CD4-positive, alpha-beta memory T cell (primary cell): Measurements from ENCODE around the gene CCDC68. TPM values are rescaled to one million over a fixed set of nuclear protein-coding genes. Genes with fewer than 3 reads are reported as not detected.
"Not testable (repeated sequence)": the region's sequence is repeated elsewhere in the genome, so short reads cannot be mapped to it uniquely, and the experiment has no call there.

ENCODE experiments used
- CTCF ChIA-PET: fragments of 350-600 bp; sonication (Branson Sonifier 250); formaldehyde crosslinking; loops from one replicate; lab custom pipeline; 2021; ENCODE audit warnings: inconsistent platforms; ENCODE audit not compliant: partially characterized antibody; lab: Charles Lee
- POLR2A ChIA-PET: fragments of 350-600 bp; sonication (Branson Sonifier 250); formaldehyde crosslinking; loops from one replicate; lab custom pipeline; 2021; ENCODE audit not compliant: partially characterized antibody; lab: Charles Lee
- DNase-seq, 5 donors: peaks; one replicate each; pipeline versions ENCODE4 v3.0.0 to v3.0.0-alpha.2; 2020 to 2022; ENCODE audit warnings: mixed read lengths in 1 of 5
- H3K27ac ChIP-seq: one replicate; pipeline ENCODE4 v1.7.0; 2013; ENCODE audit warnings: low read depth, low read length
- H3K27me3 ChIP-seq: 2 replicates; pipeline ENCODE4 v1.7.0; 2013; ENCODE audit warnings: mild to moderate bottlenecking, low read length, moderate library complexity; ENCODE audit not compliant: insufficient read depth
- H3K36me3 ChIP-seq: 2 replicates; pipeline ENCODE4 v1.7.0; 2013; ENCODE audit warnings: mild to moderate bottlenecking, low read length, moderate library complexity; ENCODE audit not compliant: insufficient read depth
- H3K4me1 ChIP-seq: 2 replicates; pipeline ENCODE4 v1.7.0; 2013; ENCODE audit warnings: mild to moderate bottlenecking, low read length, moderate library complexity; ENCODE audit not compliant: insufficient read depth
- H3K4me3 ChIP-seq, 2 donors: one replicate each; pipeline ENCODE4 v1.7.0; 2013; ENCODE audit warnings: low read length in 2 of 2, mild to moderate bottlenecking in 1 of 2
- H3K9me3 ChIP-seq, 2 donors: one replicate each; pipeline ENCODE4 v1.7.0; 2013; ENCODE audit warnings: low read length in 2 of 2, control low read depth in 1 of 2; ENCODE audit not compliant: control insufficient read depth in 1 of 2
- H3K27ac Mint-ChIP-seq, 7 donors: one replicate each; pipeline ENCODE4 v1.8.0; 2020 to 2021; ENCODE audit warnings: mixed read lengths in 7 of 7, mild to moderate bottlenecking in 6 of 7, inconsistent platforms in 3 of 7, moderate library complexity in 3 of 7
- H3K27me3 Mint-ChIP-seq, 2 donors: one replicate each; pipeline ENCODE4 v1.8.0; 2020 to 2021; ENCODE audit warnings: mixed read lengths in 2 of 2
- H3K36me3 Mint-ChIP-seq, 2 donors: one replicate each; pipeline ENCODE4 v1.8.0; 2020 to 2021; ENCODE audit warnings: mixed read lengths in 2 of 2, inconsistent platforms in 1 of 2, mild to moderate bottlenecking in 1 of 2
- H3K4me1 Mint-ChIP-seq, 4 donors: one replicate each; pipeline ENCODE4 v1.8.0; 2020 to 2021; ENCODE audit warnings: mixed read lengths in 4 of 4, mild to moderate bottlenecking in 1 of 4
- H3K4me3 Mint-ChIP-seq, 8 donors: one replicate each; pipeline ENCODE4 v1.8.0; 2020 to 2021; ENCODE audit warnings: mixed read lengths in 8 of 8, mild to moderate bottlenecking in 7 of 8, moderate library complexity in 6 of 8, inconsistent platforms in 3 of 8
- H3K9me3 Mint-ChIP-seq, 8 donors: one replicate each; pipeline ENCODE4 v1.8.0; 2020 to 2021; ENCODE audit warnings: mixed read lengths in 8 of 8, mild to moderate bottlenecking in 5 of 8, inconsistent platforms in 3 of 8, moderate library complexity in 1 of 8
- intact Hi-C: fragments of 100-400 bp; cut with micrococcal nuclease; formaldehyde crosslinking; loops from one replicate; pipeline ENCODE4 v1.15.1; 2023
- polyA plus RNA-seq, 2 donors: library from polyadenylated mRNA; unstranded; fragments of 300-500 nt; fragmentation: Illumina TruSeq; gene quantifications; one replicate each; pipeline ENCODE4 v1.2.3, GENCODE V29; 2021
- total RNA-seq, 2 experiments: library from RNA; stranded (reverse); gene quantifications; one replicate each; pipeline ENCODE4 v1.2.3, GENCODE V29; 2021

CCDC68 gene
- total and polyA plus RNA-seq, 4 experiments from 2014 or later: 0.33 TPM; not detected in 3

DNA sequence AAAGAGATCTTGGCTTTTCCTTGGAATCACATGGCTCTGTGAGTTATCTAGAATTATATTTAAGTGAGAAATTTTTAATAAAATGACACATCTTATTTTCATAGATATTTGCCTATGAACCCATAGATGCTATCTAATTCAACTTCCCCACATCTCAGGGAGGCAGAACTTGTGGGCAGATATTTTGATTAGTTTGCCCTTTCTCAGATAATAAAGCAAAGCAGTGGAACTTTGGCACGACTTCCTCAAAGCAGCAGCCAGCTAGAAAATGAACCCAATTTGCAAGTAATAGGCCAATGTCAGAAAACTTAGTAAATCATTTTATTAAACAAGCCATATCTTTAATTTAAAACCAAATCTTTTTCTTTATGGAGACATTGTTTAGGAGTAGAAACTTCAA is 98.3 kb downstream of the CCDC68 start:
- Histone ChIP-seq H3K27ac (no peak overlapping the region), H3K4me1 (no peaks in the 10 kb centered on the region), H3K4me3 (no peak overlapping the region), H3K27me3 (no peaks in the 10 kb centered on the region), H3K9me3 (no peaks in the 10 kb centered on the region), H3K36me3 (no peaks in the 10 kb centered on the region)
- POLR2A ChIA-PET: no interaction called here
- Mint-ChIP-seq H3K9me3 (no peaks in the 10 kb centered on the region), H3K4me3 (no peak overlapping the region), H3K36me3 (no peaks in the 10 kb centered on the region), H3K27me3 (no peaks in the 10 kb centered on the region), H3K27ac (no peak overlapping the region), H3K4me1 (peaks cover 3 to 6% (median 5%) of the 10 kb centered on the region in 4 donors)
- DNase-seq: no peak
- CTCF ChIA-PET: no interaction called here
- intact Hi-C loops: no loop called here

DNA sequence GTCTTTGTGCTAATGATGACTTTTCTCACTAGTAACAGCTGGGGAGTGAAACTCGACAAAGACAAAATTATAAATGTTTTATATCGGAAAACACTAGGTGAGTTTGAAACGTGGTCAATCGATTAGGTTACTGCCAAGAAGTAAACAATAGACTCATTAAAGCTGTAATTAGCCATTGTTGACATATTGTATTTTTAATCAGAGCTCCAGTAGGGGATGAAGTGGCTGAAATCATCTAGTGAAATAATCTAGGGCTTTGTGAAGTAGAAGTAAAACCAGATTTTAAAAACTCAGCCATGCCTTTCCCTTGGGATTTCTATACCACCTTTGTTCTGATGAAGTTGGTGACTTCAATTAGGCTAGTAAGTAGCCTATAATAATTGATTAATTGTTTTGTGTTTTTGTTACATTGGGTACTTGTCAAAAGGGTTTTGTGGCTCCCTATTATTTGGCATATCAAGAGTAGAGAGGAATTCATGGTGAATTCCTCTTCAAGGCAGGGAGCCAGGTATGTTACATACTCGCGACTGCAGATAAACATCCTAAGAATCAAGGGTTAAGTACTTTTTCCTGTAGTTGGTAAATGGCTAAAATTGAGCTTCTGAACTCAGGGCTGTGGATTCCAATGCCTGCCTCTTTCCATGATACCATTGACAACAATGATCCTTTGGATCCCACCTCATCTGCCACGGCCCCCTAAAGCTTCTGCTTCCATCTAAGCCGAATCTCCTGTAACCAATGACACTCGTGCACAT is 99.4 kb downstream of the CCDC68 start:
- Mint-ChIP-seq H3K4me3 (no peak overlapping the region), H3K36me3 (no peaks in the 10 kb centered on the region), H3K4me1 (peaks cover 3 to 6% (median 5%) of the 10 kb centered on the region in 4 donors), H3K9me3 (no peaks in the 10 kb centered on the region), H3K27me3 (no peaks in the 10 kb centered on the region), H3K27ac (no peak overlapping the region)
- no peaks in the 10 kb centered on the region for H3K9me3 ChIP-seq
- intact Hi-C loops: no loop called here
- no peak overlapping the region for H3K27ac ChIP-seq
- H3K36me3 ChIP-seq: no peaks in the 10 kb centered on the region
- CTCF ChIA-PET: no interaction called here
- no peaks in the 10 kb centered on the region for H3K27me3 ChIP-seq
- no peaks in the 10 kb centered on the region for H3K4me1 ChIP-seq
- POLR2A ChIA-PET: no interaction called here
- DNase-seq: no peak
- no peak overlapping the region for H3K4me3 ChIP-seq

DNA sequence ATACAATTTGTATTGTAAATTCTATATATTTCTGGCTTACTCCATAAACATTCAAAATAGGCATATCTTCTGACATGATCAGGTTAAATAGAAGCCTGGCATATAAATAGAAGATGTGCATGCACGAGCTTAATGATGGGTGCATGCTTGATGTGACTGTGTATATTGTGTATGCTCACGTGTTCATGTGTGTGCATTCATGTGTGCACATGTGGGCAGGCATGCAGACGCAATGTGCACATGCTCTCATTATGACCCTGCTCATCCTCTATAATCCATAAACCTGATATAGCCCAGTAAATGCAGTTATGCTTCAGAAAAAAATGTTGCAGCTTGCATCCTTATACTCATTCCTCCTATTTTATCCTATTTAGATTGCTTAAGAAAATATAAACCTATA is 101.8 kb downstream of the CCDC68 start:
- no peaks in the 10 kb centered on the region for H3K9me3 ChIP-seq
- ChIA-PET CTCF (no interaction called here), POLR2A (no interaction called here)
- Mint-ChIP-seq H3K4me3 (no peak overlapping the region), H3K4me1 (peaks cover 12 to 14% (median 12%) of the 10 kb centered on the region in 4 donors), H3K36me3 (no peaks in the 10 kb centered on the region), H3K27ac (no peak overlapping the region), H3K9me3 (no peaks in the 10 kb centered on the region), H3K27me3 (no peaks in the 10 kb centered on the region)
- no peak for DNase-seq
- no peak overlapping the region for H3K27ac ChIP-seq
- H3K4me1 ChIP-seq: peaks cover 12% of the 10 kb centered on the region
- H3K4me3 ChIP-seq: no peak overlapping the region
- H3K27me3 ChIP-seq: no peaks in the 10 kb centered on the region
- intact Hi-C loops: no loop called here
- no peaks in the 10 kb centered on the region for H3K36me3 ChIP-seq

DNA sequence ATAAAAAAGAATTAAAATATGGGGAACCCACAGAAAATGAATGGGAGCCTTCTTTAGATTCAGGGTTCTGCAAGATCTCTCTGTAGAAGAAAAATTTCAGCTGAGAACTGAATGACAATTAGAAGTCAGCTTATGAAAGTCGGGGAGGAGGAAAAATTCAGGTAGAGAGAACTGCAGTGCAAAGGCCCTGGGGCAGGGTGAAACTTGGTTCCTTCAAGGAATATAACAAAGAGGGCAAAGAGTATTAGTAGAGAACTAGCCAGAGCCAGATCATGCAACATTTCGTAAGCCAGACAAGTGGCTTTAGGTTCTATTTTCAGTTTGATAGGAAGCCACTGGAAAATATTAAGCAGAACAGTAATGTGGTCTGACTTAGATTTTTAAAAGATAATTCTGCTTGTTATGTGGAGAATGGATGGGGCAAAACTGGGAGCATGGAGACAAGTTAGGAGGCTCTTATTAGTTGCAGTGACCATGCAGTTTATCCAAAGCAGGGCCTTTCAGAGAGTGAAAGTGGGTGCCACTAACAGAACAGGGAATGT is 103.1 kb downstream of the CCDC68 start:
- intact Hi-C loops: no loop called here
- Histone ChIP-seq H3K9me3 (no peaks in the 10 kb centered on the region), H3K4me1 (peaks cover 18% of the 10 kb centered on the region), H3K27ac (no peak overlapping the region), H3K36me3 (no peaks in the 10 kb centered on the region), H3K4me3 (no peak overlapping the region), H3K27me3 (no peaks in the 10 kb centered on the region)
- CTCF ChIA-PET: no interaction called here
- no peak overlapping the region for H3K27ac Mint-ChIP-seq
- no peak overlapping the region for H3K4me3 Mint-ChIP-seq
- DNase-seq: no peak
- H3K9me3 Mint-ChIP-seq: no peaks in the 10 kb centered on the region
- peaks cover 12 to 22% (median 16%) of the 10 kb centered on the region in 4 donors for H3K4me1 Mint-ChIP-seq
- no peaks in the 10 kb centered on the region for H3K27me3 Mint-ChIP-seq
- POLR2A ChIA-PET: no interaction called here
- H3K36me3 Mint-ChIP-seq: no peaks in the 10 kb centered on the region

- H3K27me3 Mint-ChIP-seq, DNase-seq, POLR2A ChIA-PET, H3K9me3 ChIP-seq, intact Hi-C loops, H3K36me3 ChIP-seq, H3K27ac Mint-ChIP-seq, H3K4me3 ChIP-seq, H3K27ac ChIP-seq, H3K4me3 Mint-ChIP-seq, H3K9me3 Mint-ChIP-seq, H3K27me3 ChIP-seq, CTCF ChIA-PET, H3K36me3 Mint-ChIP-seq: not testable (repeated sequence)
- peaks cover 11 to 16% (median 13%) of the 10 kb centered on the region in 4 donors for H3K4me1 Mint-ChIP-seq
- peaks cover 18% of the 10 kb centered on the region for H3K4me1 ChIP-seq
These were observed 104.2 kb downstream of the CCDC68 start for GRCh38 chr18:54855050-54855449.

DNA sequence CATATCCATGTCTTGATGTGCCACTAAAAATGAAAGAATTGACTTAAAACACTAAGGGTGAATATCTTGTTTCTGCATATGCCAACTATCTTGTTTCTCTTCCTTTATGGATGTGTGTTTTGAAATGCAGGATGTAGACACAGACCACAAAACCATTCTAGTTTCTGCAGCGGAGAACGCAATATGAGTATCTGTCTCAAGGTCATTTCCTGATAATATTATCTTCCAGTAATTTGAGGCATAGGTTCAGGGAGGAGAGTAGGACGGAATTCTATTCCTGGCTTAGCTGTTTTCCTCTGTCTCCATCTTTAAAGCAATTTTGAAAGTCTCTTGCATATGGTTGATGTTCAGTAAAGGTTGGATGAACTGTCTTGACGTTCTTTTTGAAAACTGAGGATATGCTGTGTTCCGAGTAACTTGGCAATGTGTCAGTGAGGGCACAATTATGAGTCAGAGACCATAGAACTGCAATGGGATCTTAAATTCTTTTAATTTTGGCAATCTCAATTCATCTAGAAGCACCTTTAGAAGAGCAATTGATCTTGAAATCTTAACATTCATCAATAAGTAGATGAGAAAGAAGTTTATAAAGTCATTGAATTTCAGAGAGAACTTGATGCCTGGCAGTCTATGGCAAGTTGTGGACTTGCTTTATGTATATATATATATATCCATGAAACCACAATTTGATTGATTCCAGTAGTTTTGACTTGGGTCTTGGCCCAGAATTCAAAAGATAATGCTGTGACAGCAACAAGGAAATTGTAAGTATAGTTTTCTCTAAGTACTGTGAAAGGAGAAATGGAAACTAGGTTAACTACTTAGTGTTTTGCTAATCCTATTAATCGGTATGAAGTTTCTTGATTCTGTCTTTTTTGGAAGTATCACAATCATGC is 106.2 kb downstream of the CCDC68 start:
- Histone ChIP-seq H3K36me3 (no peaks in the 10 kb centered on the region), H3K27me3 (no peaks in the 10 kb centered on the region), H3K27ac (no peak overlapping the region), H3K4me3 (no peak overlapping the region), H3K9me3 (no peaks in the 10 kb centered on the region), H3K4me1 (peaks cover 18% of the 10 kb centered on the region)
- Mint-ChIP-seq H3K4me1 (peaks cover 11 to 16% (median 13%) of the 10 kb centered on the region in 4 donors), H3K9me3 (no peaks in the 10 kb centered on the region), H3K27ac (peak overlapping the region in 1 of 7 donors; percentile 38), H3K4me3 (peak overlapping the region in 6 of 8 donors; percentile 1 to 75 (median 18)), H3K36me3 (no peaks in the 10 kb centered on the region), H3K27me3 (no peaks in the 10 kb centered on the region)
- ChIA-PET CTCF (no interaction called here), POLR2A (no interaction called here)
- DNase-seq: no peak
- intact Hi-C loops: no loop called here
